IMR-90 (cell line): ENCODE results near the gene TENM4. TPM values are rescaled to one million over a fixed set of nuclear protein-coding genes. Genes with fewer than 3 reads are reported as not detected.

Experiments used
- ATAC-seq: fragments of 200-7000 bp; cut with Tn5 transposase; 2 replicates; pipeline ENCODE4 v1.9.1; 2020; ENCODE audit warnings: low read depth, mild to moderate bottlenecking, moderate library complexity
- BruUV-seq: library from RNA; stranded (reverse); fragments of 400-500 nt; replicated peaks from 2 replicates; lab custom pipeline; 2021; lab: Mats Ljungman, UMichigan
- CTCF ChIA-PET: fragments of 300-600 bp; formaldehyde crosslinking; extraction: SDS; loops from one replicate; lab custom pipeline; 2021; ENCODE audit warnings: antibody characterized with exemption; lab: Yijun Ruan, JAX
- POLR2A ChIA-PET: fragments of 300-600 bp; sonication (Branson Sonifier 250); formaldehyde crosslinking; loops from one replicate; lab custom pipeline; 2022; ENCODE audit warnings: antibody characterized with exemption; ENCODE audit not compliant: unreplicated experiment; lab: Charles Lee
- DNase-seq: peaks from one replicate; pipeline ENCODE4 v3.0.0; 2013
- H2AFZ ChIP-seq: replicated peaks from 2 replicates; pipeline ENCODE3; 2013; ENCODE audit warnings: low read length, mild to moderate bottlenecking; ENCODE audit not compliant: poor library complexity
- H2AK5ac ChIP-seq: 2 replicates; pipeline ENCODE4 v1.6.1; 2013; ENCODE audit warnings: low read depth, low read length, inconsistent platforms
- H2AK9ac ChIP-seq: replicated peaks from 2 replicates; pipeline ENCODE3; 2013; ENCODE audit warnings: mild to moderate bottlenecking, low read depth, low read length, moderate library complexity; ENCODE audit not compliant: poor library complexity
- H2BK120ac ChIP-seq: 2 replicates; pipeline ENCODE4 v1.6.1; 2013; ENCODE audit warnings: low read depth, low read length, inconsistent platforms
- H2BK15ac ChIP-seq: 3 replicates; pipeline ENCODE4 v1.6.1; 2013; ENCODE audit warnings: low read depth, low read length, inconsistent platforms
- H2BK20ac ChIP-seq: 2 replicates; pipeline ENCODE4 v1.6.1; 2013; ENCODE audit warnings: low read depth, mild to moderate bottlenecking, inconsistent platforms, low read length, moderate library complexity
- H2BK5ac ChIP-seq: 2 replicates; pipeline ENCODE4 v1.6.1; 2013; ENCODE audit warnings: mild to moderate bottlenecking, low read depth, low read length, inconsistent platforms; ENCODE audit not compliant: poor library complexity, severe bottlenecking
- H3K14ac ChIP-seq: replicated peaks from 2 replicates; pipeline ENCODE4 v1.6.1; 2013; ENCODE audit warnings: low read depth, low read length, inconsistent platforms
- H3K18ac ChIP-seq: 2 replicates; pipeline ENCODE4 v1.6.1; 2013; ENCODE audit warnings: low read depth, low read length, control low read depth
- H3K23ac ChIP-seq: 2 replicates; pipeline ENCODE4 v1.6.1; 2013; ENCODE audit warnings: low read depth, low read length, inconsistent platforms
- H3K27ac ChIP-seq: 2 replicates; pipeline ENCODE4 v1.5.1; 2013; ENCODE audit warnings: mild to moderate bottlenecking, control low read depth, low read length; ENCODE audit not compliant: insufficient read depth
- H3K27me3 ChIP-seq: 2 replicates; pipeline ENCODE4 v1.6.1; 2013; ENCODE audit warnings: low read length; ENCODE audit not compliant: control insufficient read depth, insufficient read depth
- H3K36me3 ChIP-seq: 2 replicates; pipeline ENCODE4 v1.6.1; 2013; ENCODE audit warnings: low read length, mixed read lengths; ENCODE audit not compliant: control insufficient read depth, insufficient read depth
- H3K4ac ChIP-seq: 2 replicates; pipeline ENCODE4 v1.6.1; 2013; ENCODE audit warnings: low read depth, low read length, inconsistent platforms
- H3K4me1 ChIP-seq: 2 replicates; pipeline ENCODE4 v1.6.1; 2013; ENCODE audit warnings: low read length, mixed read lengths; ENCODE audit not compliant: control insufficient read depth, insufficient read depth
- H3K4me2 ChIP-seq: 2 replicates; pipeline ENCODE4 v1.6.1; 2013; ENCODE audit warnings: low read depth, mild to moderate bottlenecking, control low read depth, low read length, moderate library complexity
- H3K4me3 ChIP-seq: 2 replicates; pipeline ENCODE4 v1.5.1; 2013; ENCODE audit warnings: low read depth, mild to moderate bottlenecking, control low read depth, low read length, moderate library complexity; ENCODE audit not compliant: insufficient read depth
- H3K56ac ChIP-seq: 2 replicates; pipeline ENCODE4 v1.6.1; 2013; ENCODE audit warnings: low read length, inconsistent platforms; ENCODE audit not compliant: insufficient read depth; ENCODE audit errors: extremely low read depth
- H3K79me1 ChIP-seq, 2 experiments: 2 replicates each; pipeline ENCODE4 v1.6.1; 2013; ENCODE audit warnings: low read length in 2 of 2, inconsistent platforms in 1 of 2, low read depth in 1 of 2
- H3K9ac ChIP-seq: 2 replicates; pipeline ENCODE4 v1.6.1; 2013; ENCODE audit warnings: low read depth, low read length, control low read depth
- H3K9me1 ChIP-seq: 2 replicates; pipeline ENCODE4 v1.6.1; 2013; ENCODE audit warnings: low read length, inconsistent platforms; ENCODE audit not compliant: insufficient read depth
- H3K9me3 ChIP-seq: 2 replicates; pipeline ENCODE4 v1.6.1; 2013; ENCODE audit warnings: low read length; ENCODE audit not compliant: control insufficient read depth, insufficient read depth
- H4K20me1 ChIP-seq: 2 replicates; pipeline ENCODE4 v1.6.1; 2013; ENCODE audit warnings: low read length, inconsistent platforms; ENCODE audit not compliant: insufficient read depth
- H4K5ac ChIP-seq: 2 replicates; pipeline ENCODE4 v1.6.1; 2013; ENCODE audit warnings: mild to moderate bottlenecking, low read depth, low read length, control low read depth
- H4K8ac ChIP-seq, 2 experiments: 2 replicates each; pipeline ENCODE4 v1.6.1; 2013; ENCODE audit warnings: low read depth in 2 of 2, low read length in 2 of 2, control low read depth in 1 of 2, inconsistent platforms in 1 of 2
- H4K91ac ChIP-seq: 2 replicates; pipeline ENCODE4 v1.6.1; 2013; ENCODE audit warnings: low read depth, low read length, inconsistent platforms; ENCODE audit not compliant: insufficient read depth
- MXI1 ChIP-seq: IDR thresholded peaks from 2 replicates; pipeline ENCODE4 v1.6.1; 2012; ENCODE audit warnings: low read depth, mild to moderate bottlenecking, low read length, moderate library complexity, borderline replicate concordance
- NFE2L2 ChIP-seq: fragments of 150-350 bp; IDR thresholded peaks from 2 replicates; pipeline ENCODE4 v1.6.1; 2016; ENCODE audit warnings: low read depth, mild to moderate bottlenecking, low read length
- RFX5 ChIP-seq: IDR thresholded peaks from 2 replicates; pipeline ENCODE4 v1.8.0; 2012; ENCODE audit warnings: low read depth, mild to moderate bottlenecking, low read length, moderate library complexity
- WGBS, 2 experiments: methylation state at CpG; one replicate each; pipeline versions ENCODE4 v1.1.5 to v1.1.7; 2013; ENCODE audit warnings: missing lambda C conversion rate in 2 of 2; ENCODE audit not compliant: insufficient read length in 1 of 2; ENCODE audit errors: extremely low coverage in 2 of 2; 5-methylcytosine and 5-hydroxymethylcytosine counted together
- dilution Hi-C: fragments of 300-500 bp; cut with HindIII; formaldehyde crosslinking; loops from one replicate; pipeline ENCODE4 v1.14.3; 2018; ENCODE audit warnings: low sequenced_read_pairs; ENCODE audit not compliant: unreplicated experiment
- in situ Hi-C: fragments of 300-500 bp; cut with MboI; formaldehyde crosslinking; loops from 3 replicates; pipeline ENCODE4 v1.14.3; 2019; ENCODE audit warnings: low sequenced_read_pairs, inconsistent platforms, mixed read lengths
- intact Hi-C: fragments of 100-400 bp; cut with micrococcal nuclease; formaldehyde crosslinking; loops from 2 replicates; pipeline ENCODE4 v1.10.0; 2022
- polyA plus RNA-seq, 3 experiments: library from polyadenylated mRNA; depleted of rRNA; stranded (reverse); fragments of >200 nt; gene quantifications; 2 replicates each; pipeline ENCODE4 v1.2.3, GENCODE V29; 2012; ENCODE audit warnings: low replicate concordance in 1 of 3
- total RNA-seq: library from RNA; depleted of rRNA; stranded (reverse); fragments of >200 nt; gene quantifications from 2 replicates; pipeline ENCODE4 v1.2.3, GENCODE V29; 2012

The TENM4 gene
- total and polyA plus RNA-seq, 2 of the 4 experiments (the other 2 are of a cell fraction): 7.4 to 9.0 TPM

GRCh38 chr11:79431535-79431934 is 9.3 kb downstream of the TENM4 start:
- no peak overlapping the region for H3K4me3 ChIP-seq
- H4K91ac ChIP-seq: no peak overlapping the region
- no peak overlapping the region for H2BK5ac ChIP-seq
- H4K5ac ChIP-seq: no peak overlapping the region
- H3K9ac ChIP-seq: no peak overlapping the region
- no peak overlapping the region for H2BK15ac ChIP-seq
- intact Hi-C loops (loop anchor here (10.0 kb wide), 1 partner anchor 327 kb away; no protein-coding TSS in a partner anchor), in situ Hi-C loops (loop anchor here (10.0 kb wide), 1 partner anchor 337 kb away; no protein-coding TSS in a partner anchor), dilution Hi-C loops (no loop called here)
- H2AFZ ChIP-seq: no peak overlapping the region
- no peak overlapping the region for H2AK9ac ChIP-seq
- no peaks in the 10 kb centered on the region for H4K20me1 ChIP-seq
- TF ChIP-seq RFX5 (peak; percentile 86), MXI1 (no peak), NFE2L2 (0 out of 2 replicates have a peak, but pooled peaks have one; percentile 27)
- BruUV-seq: no TSS peak
- H4K8ac ChIP-seq: no peak overlapping the region; a peak in 1 of 4 replicates
- H2BK20ac ChIP-seq: no peak overlapping the region
- H3K4me2 ChIP-seq: no peak overlapping the region
- H2BK120ac ChIP-seq: no peak overlapping the region
- DNase-seq (peak; percentile 89), ATAC-seq (peak; percentile 45)
- H3K9me3 ChIP-seq: no peaks in the 10 kb centered on the region
- peaks cover 7 to 64% of the 10 kb centered on the region in 2 experiments for H3K79me1 ChIP-seq
- H3K27ac ChIP-seq: no peak overlapping the region
- WGBS, 2 experiments: no CpG with 5 or more reads among the region's 1 CpG
- ChIA-PET POLR2A (no interaction called here), CTCF (interaction anchor here (0.6 to 1.2 kb wide), 3 partner anchors 9 to 331 kb away, joined by 3 to 4 read pairs (median 3); no protein-coding TSS in a partner anchor)
- no peak overlapping the region for H3K18ac ChIP-seq
- no peak overlapping the region for H3K14ac ChIP-seq
- H3K4ac ChIP-seq: no peak overlapping the region
- peaks cover 10% of the 10 kb centered on the region for H3K9me1 ChIP-seq
- no peak overlapping the region for H3K56ac ChIP-seq
- no peak overlapping the region for H2AK5ac ChIP-seq
- H3K36me3 ChIP-seq: no peaks in the 10 kb centered on the region
- no peaks in the 10 kb centered on the region for H3K27me3 ChIP-seq
- H3K23ac ChIP-seq: no peak overlapping the region
- peaks cover 10% of the 10 kb centered on the region; the same call in 1 of the 2 replicates for H3K4me1 ChIP-seq
